Tibial nerve (tissue), 4 donors: ENCODE measurements around the gene ATP1A1.

Experiments used
- CTCF ChIP-seq, 5 experiments: fragments of 200-600 bp in 3 of 5; fragments of 450-650 bp in 2 of 5; sonication (generic) in 3 of 5; IDR thresholded peaks; one replicate each; pipeline ENCODE4 v1.5.1; 2016 to 2019; ENCODE audit warnings: antibody characterized with exemption in 5 of 5, mild to moderate bottlenecking in 3 of 5, moderate library complexity in 2 of 5
- EP300 ChIP-seq, 2 donors: sonication (generic); formaldehyde crosslinking; IDR thresholded peaks; one replicate each; pipeline ENCODE4 v1.6.1; 2017; ENCODE audit warnings: antibody characterized with exemption in 2 of 2, mild to moderate bottlenecking in 1 of 2
- POLR2A ChIP-seq, 2 donors: fragments of 450-650 bp; IDR thresholded peaks; one replicate each; pipeline ENCODE4 v1.6.1; 2017; ENCODE audit warnings: antibody characterized with exemption in 2 of 2, mild to moderate bottlenecking in 2 of 2, moderate library complexity in 2 of 2

DNA sequence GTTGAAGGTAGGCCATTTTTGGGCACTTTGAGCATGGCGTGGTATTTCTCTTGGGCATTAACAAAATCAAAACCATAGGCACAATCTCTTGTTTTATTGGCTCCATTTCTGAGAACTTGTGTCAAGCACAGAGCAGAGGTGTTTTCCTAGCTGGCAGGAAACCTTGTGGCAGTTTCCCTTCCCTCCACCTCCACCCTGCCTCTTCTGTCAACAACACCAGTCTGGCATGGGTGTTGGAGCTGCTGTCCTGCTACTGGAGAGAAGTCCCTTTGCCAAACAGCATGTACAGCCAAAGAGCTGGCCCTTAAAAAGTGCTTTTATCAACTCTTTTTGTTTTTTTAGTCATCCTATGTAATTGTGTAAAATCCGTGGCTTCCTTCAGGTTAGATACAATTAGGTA is 16.0 kb downstream of the ATP1A1 start:
- TF ChIP-seq POLR2A (IDR thresholded peaks at IDR 0.05) (no peak), CTCF (IDR thresholded peaks at IDR 0.05) (no peak), EP300 (IDR thresholded peaks at IDR 0.05) (no peak)
